ENCODE results near the gene SIGLEC8. TPM values are rescaled to one million over a fixed set of nuclear protein-coding genes. Genes with fewer than 3 reads are reported as not detected.

SIGLEC8 gene
- total and polyA plus RNA-seq, 2 of the 8 experiments (the other 6 are each of a cell fraction or from before 2014, with no cell fraction given), result not detected

DNA sequence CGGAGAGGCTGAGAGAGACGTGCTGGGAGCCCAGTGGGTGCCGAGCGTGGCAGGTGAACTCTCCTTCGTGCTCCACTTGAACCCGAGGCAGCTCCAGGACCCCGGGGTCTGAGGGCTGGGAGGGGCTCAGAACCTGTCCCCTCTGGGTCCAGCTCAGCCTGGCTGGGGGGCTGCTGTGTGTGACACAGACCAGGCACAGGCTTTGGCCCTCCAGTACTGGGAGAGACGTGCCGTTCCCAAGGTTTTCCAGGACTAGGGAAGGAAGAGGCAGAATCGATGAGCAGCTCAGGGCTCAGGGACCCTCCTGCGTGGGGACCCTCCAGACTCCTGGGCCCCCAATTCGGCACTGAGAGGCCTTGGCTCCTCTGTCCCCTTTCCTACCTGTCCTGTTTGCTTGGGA, 43.1 kb downstream of the SIGLEC8 start (continued):
- no peak for TF ChIP-seq EP300 (IDR thresholded peaks at IDR 0.05; ENCODE audit: borderline replicate concordance in 1 of 2, low read depth in 2 of 2, low read length in 2 of 2)
- no peak for TF ChIP-seq CEBPB (IDR thresholded peaks at IDR 0.05; ENCODE audit: low read depth, low read length)
- no peak for TF ChIP-seq JUND (IDR thresholded peaks at IDR 0.05; ENCODE audit: low read length)
- TF ChIP-seq TAF7 (optimal IDR thresholded peaks at IDR 0.05; ENCODE audit: borderline replicate concordance, low read depth, low read length), result no peak
- no peak for TF ChIP-seq JUN (IDR thresholded peaks at IDR 0.05; ENCODE audit: low read depth, low read length)
- TF ChIP-seq CBX8 (IDR thresholded peaks at IDR 0.05; ENCODE audit: borderline replicate concordance, low read depth, low read length), result no peak
- TF ChIP-seq EZH2 (IDR thresholded peaks at IDR 0.05; ENCODE audit: low read depth, low read length, severe bottlenecking), result no peak

Measured in H1 (cell line).